Neural crest cell (in vitro differentiated cells): ENCODE measurements around the gene ERP44. TPM values are rescaled to one million over a fixed set of nuclear protein-coding genes. Genes with fewer than 3 reads are reported as not detected.

ENCODE experiments used
- DNase-seq: peaks from one replicate; pipeline ENCODE4 v3.0.0; 2021; ENCODE audit warnings: low read depth, mixed read lengths, low spot score
- H3K27ac Mint-ChIP-seq: one replicate; pipeline ENCODE4 v1.8.0; 2021; ENCODE audit warnings: mild to moderate bottlenecking, mixed read lengths; ENCODE audit not compliant: unreplicated experiment
- H3K27me3 Mint-ChIP-seq: 2 replicates; pipeline ENCODE4 v1.8.0; 2021; ENCODE audit warnings: low read depth, mild to moderate bottlenecking, mixed read lengths
- H3K36me3 Mint-ChIP-seq: 2 replicates; pipeline ENCODE4 v1.8.0; 2021; ENCODE audit warnings: low read depth, mild to moderate bottlenecking, mixed read lengths
- H3K4me1 Mint-ChIP-seq: 2 replicates; pipeline ENCODE4 v1.8.0; 2021; ENCODE audit warnings: mixed read lengths
- H3K4me3 Mint-ChIP-seq: one replicate; pipeline ENCODE4 v1.8.0; 2021; ENCODE audit warnings: mild to moderate bottlenecking, mixed read lengths
- H3K9me3 Mint-ChIP-seq: 2 replicates; pipeline ENCODE4 v1.8.0; 2021; ENCODE audit warnings: mixed read lengths
- CTCF ChIP-seq: fragments of 200-600 bp; sonication (generic); conservative IDR thresholded peaks from 2 replicates; pipeline ENCODE4 v1.5.0; 2021; ENCODE audit warnings: antibody characterized with exemption, mild to moderate bottlenecking
- total RNA-seq: library from RNA; stranded (reverse); gene quantifications from 2 replicates; pipeline ENCODE4 v1.2.1, GENCODE V29; 2021

ERP44 gene
- total RNA-seq, 1 donor from 2014 or later = 13.6 TPM

- DNase-seq = no peak
- Mint-ChIP-seq H3K4me3 (no peak overlapping the region), H3K9me3 (no peaks in the 10 kb centered on the region), H3K36me3 (peaks cover 18% of the 10 kb centered on the region), H3K27me3 (no peaks in the 10 kb centered on the region), H3K4me1 (no peaks in the 10 kb centered on the region), H3K27ac (no peak overlapping the region)
- TF ChIP-seq CTCF = no peak
Measured at GRCh38 chr9:100120286-100120685, 21.5 kb upstream of the ERP44 start.

GRCh38 chr9:100117316-100117715, 18.5 kb upstream of the ERP44 start:
- Mint-ChIP-seq H3K36me3 (peaks cover 18% of the 10 kb centered on the region), H3K4me1 (no peaks in the 10 kb centered on the region), H3K4me3 (no peak overlapping the region), H3K27ac (no peak overlapping the region), H3K27me3 (no peaks in the 10 kb centered on the region), H3K9me3 (no peaks in the 10 kb centered on the region)
- DNase-seq = no peak
- no peak for TF ChIP-seq CTCF

GRCh38 chr9:100112677-100113336, 14.0 kb upstream of the ERP44 start:
- H3K27me3 Mint-ChIP-seq = no peaks in the 10 kb centered on the region
- TF ChIP-seq CTCF = no peak
- no peaks in the 10 kb centered on the region for H3K9me3 Mint-ChIP-seq
- H3K4me1 Mint-ChIP-seq = peaks cover 7% of the 10 kb centered on the region
- no peak overlapping the region for H3K27ac Mint-ChIP-seq
- DNase-seq = no peak
- H3K4me3 Mint-ChIP-seq = no peak overlapping the region
- H3K36me3 Mint-ChIP-seq = peaks cover 8% of the 10 kb centered on the region

- no peak for DNase-seq
- no peaks in the 10 kb centered on the region for H3K27me3 Mint-ChIP-seq
- H3K36me3 Mint-ChIP-seq = peaks cover 8% of the 10 kb centered on the region
- TF ChIP-seq CTCF = no peak
- no peaks in the 10 kb centered on the region for H3K9me3 Mint-ChIP-seq
- H3K4me1 Mint-ChIP-seq = peaks cover 7% of the 10 kb centered on the region
- peak overlapping the region; percentile 3 for H3K27ac Mint-ChIP-seq
- no peak overlapping the region for H3K4me3 Mint-ChIP-seq
Measured at GRCh38 chr9:100111235-100111634, 12.4 kb upstream of the ERP44 start.

GRCh38 chr9:100108559-100108958, 9.8 kb upstream of the ERP44 start:
- no peak for TF ChIP-seq CTCF
- H3K4me3 Mint-ChIP-seq = no peak overlapping the region
- H3K4me1 Mint-ChIP-seq = peaks cover 7% of the 10 kb centered on the region
- peak overlapping the region; percentile 79 for H3K27ac Mint-ChIP-seq
- H3K27me3 Mint-ChIP-seq = no peaks in the 10 kb centered on the region
- no peaks in the 10 kb centered on the region for H3K9me3 Mint-ChIP-seq
- DNase-seq = no peak
- peaks cover 3% of the 10 kb centered on the region for H3K36me3 Mint-ChIP-seq
